Right hindlimb (tissue), 1 donor: ENCODE results near the gene LAMTOR3.
"Not testable (repeated sequence)": the region's sequence is repeated elsewhere in the genome, so short reads cannot be mapped to it uniquely, and the experiment has no call there.

Experiments used
- DNase-seq: peaks from one replicate; pipeline ENCODE4 v3.0.0-alpha.2; 2018

The LAMTOR3 gene

DNA sequence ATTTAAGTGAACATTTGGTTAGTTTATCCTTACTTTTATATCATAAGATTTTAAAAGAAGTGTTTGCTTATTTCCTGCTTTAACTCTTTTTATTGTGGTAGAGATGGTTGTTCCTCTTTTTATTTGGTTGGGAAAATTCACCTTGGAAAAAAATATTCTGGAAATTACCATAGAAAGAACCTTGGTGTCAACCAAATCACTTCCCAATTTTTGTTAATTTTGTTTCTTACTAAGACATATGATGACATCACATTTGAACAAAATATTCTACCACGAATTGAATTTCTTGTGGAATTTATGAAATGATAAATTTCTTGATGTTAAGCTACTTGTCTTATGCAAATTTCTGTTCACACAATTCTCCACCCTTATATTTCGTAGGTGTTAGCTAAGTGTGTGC is 33.7 kb downstream of the LAMTOR3 start:
- no peak for DNase-seq

DNA sequence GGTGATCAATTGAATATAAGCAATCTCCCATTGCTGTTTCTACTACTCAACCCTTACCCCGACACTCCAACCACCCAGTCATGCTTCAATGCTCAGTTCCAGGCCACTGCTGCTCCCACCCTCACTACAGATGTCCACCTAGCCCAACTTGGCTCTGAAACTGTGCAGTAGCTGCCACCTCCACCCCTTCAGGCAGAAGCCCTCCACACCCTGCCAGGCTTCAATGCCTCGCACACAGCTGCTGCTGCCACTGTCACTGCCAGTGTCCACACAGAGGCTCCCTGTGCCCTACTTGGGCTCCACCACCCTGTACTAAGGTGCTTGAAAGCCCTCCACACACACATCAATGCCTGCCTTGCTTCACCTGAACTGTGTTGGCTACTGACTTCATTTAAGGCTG is 34.6 kb downstream of the LAMTOR3 start:
- no peak for DNase-seq

- DNase-seq, result no peak
Measured at GRCh38 chr4:99857307-99857706, 36.9 kb downstream of the LAMTOR3 start.

GRCh38 chr4:99856166-99856565 is 38.1 kb downstream of the LAMTOR3 start:
- DNase-seq, result no peak

GRCh38 chr4:99855678-99856077 is 38.5 kb downstream of the LAMTOR3 start:
- no peak for DNase-seq

DNA sequence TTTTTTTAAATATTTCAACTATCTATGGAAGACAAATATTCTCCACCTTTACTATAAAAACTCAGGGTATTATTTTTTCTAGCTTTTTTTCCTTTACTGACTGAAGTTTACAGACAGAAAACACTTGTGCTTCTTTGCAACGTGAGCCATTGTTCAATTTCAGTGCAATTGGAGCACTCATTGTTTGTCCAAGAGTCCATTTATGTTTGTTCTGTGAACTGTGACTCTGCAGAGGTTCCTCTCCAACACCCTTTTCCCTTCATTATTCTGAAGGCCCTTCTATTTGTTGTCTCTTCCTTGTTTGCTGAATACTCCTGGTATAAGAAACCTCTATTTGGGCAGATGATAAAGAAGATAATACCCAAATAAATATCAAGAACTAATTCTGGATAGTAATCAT is 40.2 kb downstream of the LAMTOR3 start:
- no peak for DNase-seq

DNA sequence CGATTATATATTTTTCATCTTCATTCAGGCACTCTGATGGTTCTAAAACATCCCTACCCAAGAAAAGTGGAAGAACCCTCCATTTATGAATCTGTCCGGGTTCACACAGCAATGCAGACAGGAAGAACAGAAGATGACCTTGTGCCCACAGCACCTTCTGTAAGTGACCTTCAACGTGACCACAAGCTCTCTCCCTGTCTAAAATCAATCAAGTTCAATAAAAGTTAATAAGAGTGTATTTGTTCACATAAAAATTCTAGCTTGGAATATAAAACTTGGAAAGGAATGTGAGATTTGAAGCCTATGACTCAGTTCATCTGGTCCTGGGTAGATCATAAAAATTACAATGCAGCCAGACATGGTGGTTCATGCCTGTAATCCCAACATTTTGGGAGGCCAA is 41.0 kb downstream of the LAMTOR3 start:
- no peak for DNase-seq

GRCh38 chr4:99852199-99852749 is 42.0 kb downstream of the LAMTOR3 start:
- no peak for DNase-seq

- DNase-seq, result no peak
Measured at GRCh38 chr4:99848591-99849001, 45.6 kb downstream of the LAMTOR3 start.

GRCh38 chr4:99847362-99847976 is 46.8 kb downstream of the LAMTOR3 start:
- no peak for DNase-seq

DNA sequence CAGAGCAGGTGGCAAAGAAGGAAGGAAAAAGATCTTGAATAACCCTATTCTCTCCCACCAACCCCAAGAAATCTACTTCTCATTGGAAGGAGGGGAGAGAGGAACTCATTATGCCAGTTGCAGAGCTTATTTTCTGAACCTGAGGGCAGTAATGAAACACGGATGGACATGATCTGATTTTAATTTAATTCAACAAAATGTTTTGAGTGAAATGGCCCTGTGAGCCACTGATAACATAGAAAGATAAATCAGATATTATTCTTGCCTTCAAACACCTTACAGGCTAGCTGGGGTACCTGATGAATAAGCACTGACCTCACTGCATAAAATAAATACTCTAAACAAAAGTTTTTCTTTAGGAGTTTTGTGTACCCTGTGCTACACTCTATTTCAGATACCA is 47.3 kb downstream of the LAMTOR3 start:
- DNase-seq, result no peak

DNA sequence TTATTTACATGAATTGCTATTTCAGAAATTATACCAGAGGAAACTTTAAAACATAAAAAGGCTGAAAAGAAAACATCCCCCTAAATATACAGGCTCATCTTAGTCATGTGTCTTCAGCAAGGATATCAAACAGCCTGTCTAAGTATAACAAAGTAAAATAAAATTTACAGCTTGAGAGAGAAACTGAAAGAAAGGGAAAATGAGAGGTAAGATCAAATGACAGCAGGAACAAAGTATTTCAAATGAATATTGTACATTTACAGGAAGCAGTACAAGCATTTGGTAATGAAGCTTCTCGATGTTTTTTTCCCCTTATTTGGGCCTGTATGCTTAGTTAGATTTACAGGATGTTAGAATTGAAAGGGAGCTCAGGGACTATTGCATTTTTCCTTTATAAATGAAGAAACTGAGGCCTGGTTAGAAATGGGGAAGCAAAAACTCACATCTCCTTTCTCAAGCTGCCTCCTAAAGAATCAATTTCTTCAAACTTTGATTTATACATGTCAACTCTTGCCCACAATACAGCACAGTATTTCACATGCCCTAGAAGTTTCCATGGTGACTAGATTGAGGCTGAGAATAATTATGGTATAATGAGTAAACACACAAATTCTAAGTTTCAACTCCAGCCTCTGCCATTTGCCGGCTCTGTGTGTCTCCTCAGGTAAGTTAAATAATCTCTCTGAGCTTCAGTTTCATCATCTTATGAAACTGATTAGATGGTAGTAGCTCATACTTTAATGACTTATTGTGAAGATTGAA is 48.3 kb downstream of the LAMTOR3 start:
- no peak for DNase-seq

- DNase-seq, result no peak
Measured at GRCh38 chr4:99845179-99845578, 49.0 kb downstream of the LAMTOR3 start.

DNA sequence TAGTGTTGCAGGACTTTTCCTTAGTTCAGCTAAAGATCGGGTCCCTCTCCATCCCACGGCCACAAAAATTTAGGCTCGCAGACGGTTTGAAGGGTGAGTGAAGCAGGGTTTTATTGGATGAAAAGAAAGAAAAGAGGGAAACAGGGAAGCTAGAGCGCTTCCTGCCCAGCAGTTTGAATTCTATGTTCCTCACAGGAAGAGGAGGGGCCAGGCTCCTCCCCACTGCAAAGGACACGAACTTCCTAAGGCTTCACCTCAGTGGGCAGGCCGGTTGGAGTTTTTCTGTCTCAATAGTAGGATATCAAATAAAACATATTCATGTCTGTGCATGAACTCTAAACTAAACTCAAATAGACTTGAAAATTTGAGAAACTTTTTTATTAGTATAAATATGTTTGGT is 50.2 kb downstream of the LAMTOR3 start:
- DNase-seq, result no peak

DNA sequence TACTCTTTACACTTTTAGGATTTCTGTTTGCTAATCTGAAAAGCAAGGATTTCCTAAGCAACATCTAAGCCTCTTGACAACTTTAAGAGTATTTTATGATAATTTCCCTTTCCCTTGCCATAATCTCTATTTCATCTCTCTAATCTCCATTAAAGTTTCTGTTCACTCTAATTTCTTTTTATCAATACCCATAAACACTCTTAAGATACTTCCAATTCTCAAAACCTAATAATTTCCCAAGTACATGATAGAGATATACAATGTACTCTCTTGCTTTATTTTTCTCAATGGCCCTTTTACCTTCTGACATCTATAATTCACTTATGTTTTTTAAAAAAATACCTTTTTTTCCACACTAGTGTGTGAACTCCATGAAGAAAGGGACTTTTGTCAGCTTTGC is 50.8 kb downstream of the LAMTOR3 start:
- DNase-seq, result no peak

- DNase-seq, result no peak
Measured at GRCh38 chr4:99841129-99841528, 53.1 kb downstream of the LAMTOR3 start.

DNA sequence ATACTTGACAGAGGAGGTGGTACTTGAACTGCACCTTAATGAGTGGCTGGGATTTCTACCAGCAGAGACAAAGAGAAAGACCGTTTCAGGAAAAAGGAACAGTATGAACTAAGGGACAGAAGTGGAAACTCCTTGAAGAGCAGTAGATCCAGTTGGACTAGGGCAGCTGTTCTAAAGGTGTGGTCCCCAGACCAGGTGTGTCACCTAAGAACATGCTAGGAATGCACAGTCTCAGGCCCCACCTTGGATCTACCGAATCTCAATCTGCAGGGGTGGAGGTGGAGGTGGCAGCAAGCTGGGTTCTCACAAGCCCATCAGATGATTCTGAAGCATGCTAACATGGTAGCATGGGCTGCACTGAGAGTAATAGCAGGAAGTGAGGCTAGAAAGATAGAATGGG is 55.3 kb downstream of the LAMTOR3 start:
- DNase-seq, result no peak

GRCh38 chr4:99835942-99836341 is 58.3 kb downstream of the LAMTOR3 start:
- DNase-seq, result no peak

DNA sequence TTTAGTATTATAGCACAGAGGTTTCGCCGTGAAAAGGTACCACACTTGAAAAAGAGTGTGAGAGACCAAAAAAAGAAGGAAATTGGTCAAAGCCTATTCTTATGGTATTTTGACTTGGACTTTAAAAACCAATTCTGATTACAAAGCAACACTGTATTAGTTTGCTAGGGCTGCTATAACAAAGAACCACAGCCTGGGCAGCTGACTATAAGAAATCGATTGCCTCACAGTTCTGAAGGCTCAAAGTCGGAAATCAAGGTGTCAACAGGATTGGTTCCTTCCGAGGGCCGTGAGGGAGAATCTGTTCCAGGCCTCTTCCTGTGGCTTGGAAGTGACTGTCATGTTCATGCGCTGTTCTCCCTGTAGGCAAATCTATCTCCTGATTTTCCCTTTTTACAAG is 59.7 kb downstream of the LAMTOR3 start:
- DNase-seq, result no peak

GRCh38 chr4:99833756-99834155 is 60.5 kb downstream of the LAMTOR3 start:
- no peak for DNase-seq

GRCh38 chr4:99832758-99833157 is 61.5 kb downstream of the LAMTOR3 start:
- DNase-seq, result no peak

GRCh38 chr4:99832321-99832720 is 61.9 kb downstream of the LAMTOR3 start:
- no peak for DNase-seq

DNA sequence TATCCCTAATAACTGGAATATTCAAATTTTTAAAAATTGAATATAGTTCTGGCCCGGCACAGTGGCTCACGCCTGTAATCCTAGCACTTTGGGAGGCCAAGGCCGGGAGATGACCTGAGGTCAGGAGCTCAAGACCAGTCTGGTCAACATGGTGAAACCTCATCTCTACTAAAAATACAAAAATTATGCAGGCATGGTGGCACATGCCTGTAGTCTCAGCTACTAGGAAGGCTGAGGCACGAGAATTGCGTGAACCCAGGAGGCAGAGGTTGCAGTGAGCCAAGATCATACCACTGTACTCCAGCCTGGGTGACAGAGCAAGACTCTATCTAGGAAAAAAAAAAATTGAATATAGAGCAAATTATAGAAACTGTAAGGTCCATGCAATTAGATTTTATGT is 64.2 kb downstream of the LAMTOR3 start:
- DNase-seq, result not testable (repeated sequence)

DNA sequence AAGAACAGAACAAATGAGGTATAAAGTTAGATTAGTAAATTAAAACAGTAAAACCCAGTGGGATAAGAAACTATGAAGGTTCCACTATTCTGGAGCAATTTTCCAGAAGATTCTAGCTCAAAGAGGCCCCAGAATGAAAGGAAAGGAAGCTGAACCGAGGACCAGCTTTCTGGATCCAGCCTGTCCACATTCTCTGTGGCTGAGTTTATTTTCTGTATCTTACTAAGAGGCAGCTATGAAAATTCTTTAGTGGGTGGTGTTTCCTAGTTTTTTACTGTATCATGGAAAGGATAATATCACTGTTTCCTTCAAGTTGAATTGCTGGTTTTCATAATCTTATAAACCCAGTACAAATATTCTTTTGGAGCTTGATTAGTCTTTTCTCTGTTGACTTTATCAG is 65.8 kb downstream of the LAMTOR3 start:
- DNase-seq, result no peak
